ENCODE measurements around the gene LRRC8E.

DNA sequence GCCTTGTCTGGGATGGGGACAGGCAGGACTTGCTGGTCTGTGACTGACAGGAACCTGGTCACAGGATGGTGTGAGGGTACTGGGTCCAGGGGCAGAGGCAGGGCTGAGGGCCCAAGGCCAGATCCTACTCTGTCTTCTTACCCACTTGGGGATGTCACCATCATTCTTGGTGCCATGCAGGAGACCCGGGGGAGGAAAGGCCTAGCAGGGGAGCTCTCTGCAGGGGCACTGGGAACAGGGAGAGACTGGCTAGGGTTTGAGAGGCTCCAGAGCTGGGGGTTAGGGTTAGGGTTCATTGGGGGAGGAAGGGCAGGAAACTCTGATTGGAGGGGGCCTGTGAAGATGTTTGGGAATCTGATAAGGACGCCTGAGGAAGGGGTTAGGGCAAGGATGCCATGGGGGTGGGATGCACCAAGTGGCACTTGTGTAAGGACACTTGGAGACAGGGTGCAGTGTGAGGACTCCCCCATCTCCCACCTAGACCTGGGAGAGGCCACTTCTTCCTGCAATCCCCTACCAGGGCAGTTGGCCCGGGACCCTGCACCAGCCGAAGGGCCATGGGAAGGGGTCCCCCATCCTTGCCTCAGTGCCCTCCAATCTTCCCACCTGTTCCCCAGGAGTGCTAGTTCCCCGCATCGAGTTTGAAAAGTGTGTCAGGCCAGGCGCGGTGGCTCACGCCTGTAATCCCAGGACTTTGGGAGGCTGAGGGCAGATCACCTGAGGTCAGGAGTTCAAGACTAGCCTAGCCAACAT is 21.0 kb upstream of the LRRC8E start:
- TF ChIP-seq, protein P1, sequence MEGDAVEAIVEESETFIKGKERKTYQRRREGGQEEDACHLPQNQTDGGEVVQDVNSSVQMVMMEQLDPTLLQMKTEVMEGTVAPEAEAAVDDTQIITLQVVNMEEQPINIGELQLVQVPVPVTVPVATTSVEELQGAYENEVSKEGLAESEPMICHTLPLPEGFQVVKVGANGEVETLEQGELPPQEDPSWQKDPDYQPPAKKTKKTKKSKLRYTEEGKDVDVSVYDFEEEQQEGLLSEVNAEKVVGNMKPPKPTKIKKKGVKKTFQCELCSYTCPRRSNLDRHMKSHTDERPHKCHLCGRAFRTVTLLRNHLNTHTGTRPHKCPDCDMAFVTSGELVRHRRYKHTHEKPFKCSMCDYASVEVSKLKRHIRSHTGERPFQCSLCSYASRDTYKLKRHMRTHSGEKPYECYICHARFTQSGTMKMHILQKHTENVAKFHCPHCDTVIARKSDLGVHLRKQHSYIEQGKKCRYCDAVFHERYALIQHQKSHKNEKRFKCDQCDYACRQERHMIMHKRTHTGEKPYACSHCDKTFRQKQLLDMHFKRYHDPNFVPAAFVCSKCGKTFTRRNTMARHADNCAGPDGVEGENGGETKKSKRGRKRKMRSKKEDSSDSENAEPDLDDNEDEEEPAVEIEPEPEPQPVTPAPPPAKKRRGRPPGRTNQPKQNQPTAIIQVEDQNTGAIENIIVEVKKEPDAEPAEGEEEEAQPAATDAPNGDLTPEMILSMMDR (IDR thresholded peaks at IDR 0.05; ENCODE audit: insufficient read depth, low read depth, low read length): no peak
- no peak for TF ChIP-seq EZH2 (IDR thresholded peaks at IDR 0.05; ENCODE audit: insufficient read depth, low read length)

Data from astrocyte (in vitro differentiated cells and primary cell).